Breast epithelium (tissue), 3 donors: ENCODE measurements around the gene ARL5A.

Experiments
- CTCF ChIP-seq, 3 donors: fragments of 450-650 bp; IDR thresholded peaks; one replicate each; pipeline ENCODE4 v1.5.1; 2016 to 2017; ENCODE audit warnings: antibody characterized with exemption in 3 of 3, mild to moderate bottlenecking in 3 of 3, moderate library complexity in 3 of 3
- POLR2A ChIP-seq: fragments of 450-650 bp; IDR thresholded peaks from one replicate; pipeline ENCODE4 v1.6.1; 2016; ENCODE audit warnings: antibody characterized with exemption, mild to moderate bottlenecking, moderate library complexity

DNA sequence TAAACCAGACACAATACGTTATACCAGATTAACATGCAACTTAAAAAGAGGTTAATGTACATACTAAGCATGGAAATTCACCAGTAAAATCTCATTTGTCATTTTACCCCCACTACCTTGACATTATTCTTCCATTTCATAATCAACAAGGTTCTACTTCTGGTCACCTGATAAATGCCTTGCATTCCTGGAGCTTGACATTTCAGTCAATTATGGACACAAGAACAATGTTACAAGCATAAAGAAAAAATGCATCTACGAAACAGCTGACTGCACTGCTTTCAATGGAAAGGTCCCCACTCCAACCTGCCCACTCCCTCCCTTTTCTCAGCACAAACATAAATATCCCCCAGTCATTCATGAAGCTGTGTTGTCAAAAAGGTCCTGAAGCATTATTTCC lies 31.4 kb downstream of the ARL5A start:
- no peak for TF ChIP-seq POLR2A
- TF ChIP-seq CTCF (IDR thresholded peaks at IDR 0.05), result no peak
